Neuronal stem cell (in vitro differentiated cells): Measurements from ENCODE around the gene PIN4.

Source experiments
- DNase-seq: peaks from one replicate; pipeline ENCODE4 v3.0.0-alpha.2; 2013; ENCODE audit warnings: low spot score
- H2AFZ ChIP-seq: one replicate; pipeline ENCODE4 v1.6.1; 2013; ENCODE audit warnings: mild to moderate bottlenecking, low read length, inconsistent platforms
- H2AK5ac ChIP-seq: 2 replicates; pipeline ENCODE4 v1.6.1; 2013; ENCODE audit warnings: low read depth, mild to moderate bottlenecking, inconsistent platforms, low read length, moderate library complexity, mixed read lengths
- H2BK120ac ChIP-seq: 2 replicates; pipeline ENCODE4 v1.6.1; 2013; ENCODE audit warnings: low read depth, mild to moderate bottlenecking, inconsistent platforms, low read length, moderate library complexity, mixed read lengths
- H2BK12ac ChIP-seq: one replicate; pipeline ENCODE4 v1.6.1; 2013; ENCODE audit warnings: low read length, inconsistent platforms
- H2BK15ac ChIP-seq: 2 replicates; pipeline ENCODE4 v1.6.1; 2013; ENCODE audit warnings: mild to moderate bottlenecking, low read length, inconsistent platforms, mixed read lengths
- H2BK5ac ChIP-seq: one replicate; pipeline ENCODE4 v1.6.1; 2013; ENCODE audit warnings: inconsistent platforms, mild to moderate bottlenecking, low read length, moderate library complexity
- H3K14ac ChIP-seq: one replicate; pipeline ENCODE4 v1.6.1; 2013; ENCODE audit warnings: low read length, inconsistent platforms
- H3K18ac ChIP-seq: 2 replicates; pipeline ENCODE4 v1.6.1; 2013; ENCODE audit warnings: low read length, inconsistent platforms
- H3K23ac ChIP-seq: 2 replicates; pipeline ENCODE4 v1.6.1; 2013; ENCODE audit warnings: low read depth, mild to moderate bottlenecking, mixed read lengths, low read length, inconsistent platforms; ENCODE audit not compliant: poor library complexity
- H3K27ac ChIP-seq: replicated peaks from 3 replicates; pipeline ENCODE4 v1.5.1; 2013; ENCODE audit warnings: low read length, inconsistent platforms
- H3K27me3 ChIP-seq, 3 experiments: 2 replicates each; pipeline ENCODE4 v1.6.1; 2013; ENCODE audit warnings: low read length in 3 of 3, mild to moderate bottlenecking in 2 of 3, inconsistent platforms in 1 of 3, low read depth in 1 of 3, mixed read lengths in 1 of 3, moderate library complexity in 1 of 3; ENCODE audit not compliant: control insufficient read depth in 3 of 3, insufficient read depth in 3 of 3
- H3K36me3 ChIP-seq, 2 donors: replicated peaks in 1 of 2; 2 replicates each; pipeline ENCODE4 v1.6.1; 2013; ENCODE audit warnings: low read length in 2 of 2; ENCODE audit not compliant: control insufficient read depth in 2 of 2, insufficient read depth in 2 of 2
- H3K4ac ChIP-seq: 2 replicates; pipeline ENCODE4 v1.6.1; 2013; ENCODE audit warnings: inconsistent platforms, mild to moderate bottlenecking, low read length, moderate library complexity
- H3K4me1 ChIP-seq, 2 donors: 1 replicate in 1 of 2; 2 replicates in 1 of 2; pipeline ENCODE4 v1.6.1; 2013; ENCODE audit warnings: low read length in 2 of 2, low read depth in 1 of 2; ENCODE audit not compliant: control insufficient read depth in 2 of 2, insufficient read depth in 1 of 2
- H3K4me2 ChIP-seq: one replicate; pipeline ENCODE4 v1.6.1; 2013; ENCODE audit warnings: mild to moderate bottlenecking, low read length, inconsistent platforms; ENCODE audit not compliant: insufficient read depth, poor library complexity, severe bottlenecking
- H3K4me3 ChIP-seq, 2 donors: 2 replicates each; pipeline ENCODE4 v1.5.1; 2013; ENCODE audit warnings: low read length in 2 of 2, mild to moderate bottlenecking in 2 of 2, inconsistent platforms in 1 of 2, moderate library complexity in 1 of 2
- H3K79me1 ChIP-seq: one replicate; pipeline ENCODE4 v1.6.1; 2013; ENCODE audit warnings: low read depth, mild to moderate bottlenecking, inconsistent platforms, low read length, moderate library complexity
- H3K9ac ChIP-seq: one replicate; pipeline ENCODE4 v1.6.1; 2013; ENCODE audit warnings: mild to moderate bottlenecking, low read depth, low read length, inconsistent platforms; ENCODE audit not compliant: poor library complexity
- H3K9me3 ChIP-seq, 2 donors: replicated peaks in 1 of 2; 2 replicates each; pipeline versions ENCODE3 to v1.6.1; 2013; ENCODE audit warnings: low read length in 2 of 2, mild to moderate bottlenecking in 2 of 2, inconsistent platforms in 1 of 2, low read depth in 1 of 2, mixed read lengths in 1 of 2, moderate library complexity in 1 of 2; ENCODE audit not compliant: control insufficient read depth in 2 of 2, insufficient read depth in 1 of 2
- H4K8ac ChIP-seq: one replicate; pipeline ENCODE4 v1.6.1; 2013; ENCODE audit warnings: low read depth, mild to moderate bottlenecking, inconsistent platforms, low read length, moderate library complexity
- H4K91ac ChIP-seq: one replicate; pipeline ENCODE4 v1.6.1; 2013; ENCODE audit warnings: low read length, low read depth, mild to moderate bottlenecking, inconsistent platforms; ENCODE audit not compliant: poor library complexity
- WGBS, 2 donors: extraction: QIAGEN DNeasy Blood & Tissue Kit; methylation state at CpG; one replicate each; pipeline ENCODE4 v1.1.7; 2013; ENCODE audit warnings: missing lambda C conversion rate in 2 of 2, mixed read lengths in 1 of 2; ENCODE audit not compliant: insufficient read length in 2 of 2, insufficient replicate concordance in 1 of 2; ENCODE audit errors: extremely low coverage in 2 of 2; 5-methylcytosine and 5-hydroxymethylcytosine counted together

Gene PIN4

GRCh38 chrX:72142794-72143608 is 38.6 kb upstream of the PIN4 start:
- no CpG with 5 or more reads among the region's 11 CpGs for WGBS, 2 donors

GRCh38 chrX:72143609-72143907 is 38.0 kb upstream of the PIN4 start:
- Histone ChIP-seq H3K4me3 (no peak overlapping the region), H2BK120ac (no peak overlapping the region), H3K27me3 (peaks cover 0 to 10% (median 0%) of the 10 kb centered on the region in 3 experiments), H2BK12ac (no peak overlapping the region), H2AK5ac (no peak overlapping the region), H2BK15ac (no peak overlapping the region), H3K4ac (no peak overlapping the region), H3K9ac (no peak overlapping the region), H3K14ac (no peak overlapping the region), H3K79me1 (no peaks in the 10 kb centered on the region), H4K8ac (no peak overlapping the region), H3K23ac (no peak overlapping the region), H3K9me3 (no peaks in the 10 kb centered on the region), H3K36me3 (peaks cover 8 to 74% of the 10 kb centered on the region in 2 donors), H2BK5ac (no peak overlapping the region), H3K4me1 (peaks cover 8 to 34% of the 10 kb centered on the region in 2 donors), H3K4me2 (no peak overlapping the region), H3K18ac (no peak overlapping the region), H4K91ac (no peak overlapping the region), H3K27ac (no peak overlapping the region), H2AFZ (no peak overlapping the region)
- no peak for DNase-seq
- no CpG with 5 or more reads among the region's 2 CpGs for WGBS, 2 donors

More at GRCh38 chrX:72142794-72143608, 38.6 kb upstream of the PIN4 start:
- no peaks in the 10 kb centered on the region for H3K79me1 ChIP-seq
- no peak overlapping the region for H3K4me3 ChIP-seq
- H3K36me3 ChIP-seq: peaks cover 8 to 79% of the 10 kb centered on the region in 2 donors
- no peak overlapping the region for H2BK5ac ChIP-seq
- H2BK15ac ChIP-seq: no peak overlapping the region
- no peak overlapping the region for H3K9ac ChIP-seq
- no peak overlapping the region for H3K4ac ChIP-seq
- peak overlapping the region; percentile 79 for H3K18ac ChIP-seq
- peaks cover 0 to 10% (median 0%) of the 10 kb centered on the region in 3 experiments for H3K27me3 ChIP-seq
- H2BK12ac ChIP-seq: no peak overlapping the region
- no peak overlapping the region for H3K14ac ChIP-seq
- H3K9me3 ChIP-seq: no peaks in the 10 kb centered on the region
- no peak overlapping the region for H4K91ac ChIP-seq
- H4K8ac ChIP-seq: no peak overlapping the region
- H3K4me2 ChIP-seq: no peak overlapping the region
- peaks cover 8 to 34% of the 10 kb centered on the region in 2 donors for H3K4me1 ChIP-seq
- no peak overlapping the region for H2AK5ac ChIP-seq
- H2AFZ ChIP-seq: no peak overlapping the region
- DNase-seq: no peak
- H2BK120ac ChIP-seq: no peak overlapping the region
- H3K23ac ChIP-seq: no peak overlapping the region
- peak overlapping the region; percentile 74 for H3K27ac ChIP-seq

- Histone ChIP-seq H3K27ac (no peak overlapping the region), H2AFZ (no peak overlapping the region), H3K4me2 (no peak overlapping the region), H3K9ac (no peak overlapping the region), H3K79me1 (no peaks in the 10 kb centered on the region), H2BK15ac (no peak overlapping the region), H3K18ac (no peak overlapping the region), H3K14ac (no peak overlapping the region), H3K4me1 (peaks cover 8 to 37% of the 10 kb centered on the region in 2 donors), H3K9me3 (no peaks in the 10 kb centered on the region), H2BK12ac (no peak overlapping the region), H3K4ac (no peak overlapping the region), H4K91ac (no peak overlapping the region), H4K8ac (no peak overlapping the region), H3K4me3 (no peak overlapping the region), H3K23ac (no peak overlapping the region), H2AK5ac (no peak overlapping the region), H3K27me3 (peaks cover 0 to 10% (median 0%) of the 10 kb centered on the region in 3 experiments), H2BK120ac (no peak overlapping the region), H2BK5ac (no peak overlapping the region), H3K36me3 (peaks cover 0 to 57% of the 10 kb centered on the region in 2 donors)
- DNase-seq: no peak
- WGBS, 2 donors: no CpG with 5 or more reads among the region's 2 CpGs
Measured at GRCh38 chrX:72145181-72145580, 36.4 kb upstream of the PIN4 start.

GRCh38 chrX:72146527-72146926 is 35.0 kb upstream of the PIN4 start:
- H3K9ac ChIP-seq: no peak overlapping the region
- no peak overlapping the region for H2AFZ ChIP-seq
- no peak overlapping the region for H2BK12ac ChIP-seq
- peaks cover 8 to 35% of the 10 kb centered on the region in 2 donors for H3K4me1 ChIP-seq
- no CpG with 5 or more reads among the region's 2 CpGs for WGBS, 2 donors
- no peak overlapping the region for H3K4me3 ChIP-seq
- no peaks in the 10 kb centered on the region for H3K9me3 ChIP-seq
- H3K27me3 ChIP-seq: peaks cover 0 to 3% (median 0%) of the 10 kb centered on the region in 3 experiments
- H3K27ac ChIP-seq: no peak overlapping the region
- no peak overlapping the region for H3K4ac ChIP-seq
- H2BK15ac ChIP-seq: no peak overlapping the region
- peaks cover 0 to 49% of the 10 kb centered on the region in 2 donors for H3K36me3 ChIP-seq
- H2AK5ac ChIP-seq: no peak overlapping the region
- no peaks in the 10 kb centered on the region for H3K79me1 ChIP-seq
- no peak for DNase-seq
- no peak overlapping the region for H3K18ac ChIP-seq
- H3K4me2 ChIP-seq: no peak overlapping the region
- no peak overlapping the region for H4K8ac ChIP-seq
- no peak overlapping the region for H3K14ac ChIP-seq
- no peak overlapping the region for H4K91ac ChIP-seq
- no peak overlapping the region for H3K23ac ChIP-seq
- no peak overlapping the region for H2BK120ac ChIP-seq
- no peak overlapping the region for H2BK5ac ChIP-seq
